NB4 (cell line): ENCODE data around the gene ADAMTS7.
A peak's percentile ranks its signal among the peaks of the same experiment; 100 is the strongest.
"Not testable (repeated sequence)": the region's sequence is repeated elsewhere in the genome, so short reads cannot be mapped to it uniquely, and the experiment has no call there.

Experiments
- DNase-seq: peaks from one replicate; pipeline ENCODE4 v3.0.0; 2010; ENCODE audit warnings: low read depth
- H3K4me3 ChIP-seq: one replicate; pipeline ENCODE4 v1.5.1; 2011; ENCODE audit warnings: mild to moderate bottlenecking, low read depth, low read length, moderate library complexity
- MYC ChIP-seq: IDR thresholded peaks from 2 replicates; pipeline ENCODE4 v1.6.1; 2011; ENCODE audit warnings: low read depth, low read length
- POLR2A ChIP-seq: IDR thresholded peaks from 2 replicates; pipeline ENCODE4 v1.6.1; 2011; ENCODE audit warnings: mild to moderate bottlenecking; ENCODE audit not compliant: insufficient read length; ENCODE audit errors: extremely low read depth
- TF ChIP-seq, protein P1 (sequence below): IDR thresholded peaks from one replicate; pipeline ENCODE4 v1.5.1; 2012; ENCODE audit warnings: low read depth, low read length
- TF ChIP-seq, protein P2 (sequence below): IDR thresholded peaks from 2 replicates; pipeline ENCODE4 v1.6.1; 2011; ENCODE audit warnings: low read depth, low read length

The ADAMTS7 gene

DNA sequence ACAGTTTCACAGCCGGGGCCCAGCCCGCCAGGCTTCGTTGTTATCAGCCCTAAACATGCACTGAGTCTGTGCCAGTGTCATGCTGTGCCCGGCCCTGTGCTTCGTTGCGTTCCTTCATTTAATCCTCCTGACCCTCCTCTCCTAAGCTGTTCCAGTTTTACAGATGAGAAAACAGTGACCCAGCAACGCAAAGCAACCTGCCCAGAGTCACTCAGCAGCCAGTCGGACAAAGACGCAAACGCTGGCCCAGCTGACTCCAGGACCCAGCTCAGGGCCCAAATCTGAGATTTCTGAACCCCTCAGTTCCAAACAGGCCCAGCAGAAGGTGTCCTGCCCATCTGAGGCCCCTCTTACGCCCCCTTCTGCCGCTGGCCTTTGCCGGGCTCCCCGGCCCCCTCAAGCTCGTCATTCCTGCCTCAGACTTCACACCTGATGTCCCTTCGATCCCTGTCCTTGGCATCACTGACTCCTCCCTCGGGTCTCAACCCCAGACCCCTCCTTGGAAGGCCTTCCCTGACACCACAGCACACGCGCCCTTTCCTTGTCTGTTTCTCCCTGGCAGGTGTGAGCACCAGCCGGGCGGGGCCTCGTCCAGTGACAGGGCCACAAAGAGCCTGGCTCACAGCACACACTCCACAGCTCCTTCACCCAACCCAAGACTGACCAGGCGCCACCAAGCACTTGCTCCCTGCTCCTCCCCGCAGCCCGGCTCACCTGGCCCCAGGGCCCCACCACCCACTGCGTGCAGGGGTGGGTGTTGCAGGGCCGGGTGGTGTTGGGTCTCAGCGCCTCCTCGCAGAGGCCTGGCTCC lies 48.1 kb downstream of the ADAMTS7 start:
- no peak overlapping the region for H3K4me3 ChIP-seq
- no peak for DNase-seq
- TF ChIP-seq, protein P1, sequence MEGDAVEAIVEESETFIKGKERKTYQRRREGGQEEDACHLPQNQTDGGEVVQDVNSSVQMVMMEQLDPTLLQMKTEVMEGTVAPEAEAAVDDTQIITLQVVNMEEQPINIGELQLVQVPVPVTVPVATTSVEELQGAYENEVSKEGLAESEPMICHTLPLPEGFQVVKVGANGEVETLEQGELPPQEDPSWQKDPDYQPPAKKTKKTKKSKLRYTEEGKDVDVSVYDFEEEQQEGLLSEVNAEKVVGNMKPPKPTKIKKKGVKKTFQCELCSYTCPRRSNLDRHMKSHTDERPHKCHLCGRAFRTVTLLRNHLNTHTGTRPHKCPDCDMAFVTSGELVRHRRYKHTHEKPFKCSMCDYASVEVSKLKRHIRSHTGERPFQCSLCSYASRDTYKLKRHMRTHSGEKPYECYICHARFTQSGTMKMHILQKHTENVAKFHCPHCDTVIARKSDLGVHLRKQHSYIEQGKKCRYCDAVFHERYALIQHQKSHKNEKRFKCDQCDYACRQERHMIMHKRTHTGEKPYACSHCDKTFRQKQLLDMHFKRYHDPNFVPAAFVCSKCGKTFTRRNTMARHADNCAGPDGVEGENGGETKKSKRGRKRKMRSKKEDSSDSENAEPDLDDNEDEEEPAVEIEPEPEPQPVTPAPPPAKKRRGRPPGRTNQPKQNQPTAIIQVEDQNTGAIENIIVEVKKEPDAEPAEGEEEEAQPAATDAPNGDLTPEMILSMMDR, result no peak
- TF ChIP-seq MYC (no peak), POLR2A (no peak)
- TF ChIP-seq, protein P2, sequence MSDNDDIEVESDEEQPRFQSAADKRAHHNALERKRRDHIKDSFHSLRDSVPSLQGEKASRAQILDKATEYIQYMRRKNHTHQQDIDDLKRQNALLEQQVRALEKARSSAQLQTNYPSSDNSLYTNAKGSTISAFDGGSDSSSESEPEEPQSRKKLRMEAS, result no peak

DNA sequence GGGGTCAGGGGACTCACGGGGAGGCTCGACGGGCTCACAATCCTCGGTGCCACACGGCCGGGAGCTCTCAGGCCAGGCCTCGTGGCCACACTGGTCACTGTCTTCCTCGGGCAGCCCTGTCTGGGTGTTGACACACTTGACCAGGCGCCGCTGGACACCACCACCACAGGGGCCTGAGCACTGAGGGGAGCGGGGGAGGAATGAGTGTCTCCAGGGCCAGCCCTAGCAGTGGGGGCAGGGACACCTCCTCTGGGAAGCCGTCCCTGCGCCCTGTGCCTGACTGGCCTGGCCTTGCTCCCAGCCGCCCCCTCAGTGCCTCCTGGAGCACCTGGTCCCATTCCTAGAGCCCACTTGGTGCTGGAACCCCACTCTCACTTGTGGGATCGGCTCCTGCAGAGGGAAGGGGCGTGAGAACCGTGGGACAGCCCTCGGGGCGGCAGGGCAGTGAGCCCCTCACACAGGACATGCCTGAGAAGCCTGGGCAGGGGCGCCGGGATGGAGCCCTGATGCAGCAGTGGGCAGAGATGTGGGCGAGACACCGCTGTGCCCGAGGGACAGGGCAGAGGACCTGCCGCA lies 48.8 kb downstream of the ADAMTS7 start:
- not testable (repeated sequence) for DNase-seq, H3K4me3 ChIP-seq

DNA sequence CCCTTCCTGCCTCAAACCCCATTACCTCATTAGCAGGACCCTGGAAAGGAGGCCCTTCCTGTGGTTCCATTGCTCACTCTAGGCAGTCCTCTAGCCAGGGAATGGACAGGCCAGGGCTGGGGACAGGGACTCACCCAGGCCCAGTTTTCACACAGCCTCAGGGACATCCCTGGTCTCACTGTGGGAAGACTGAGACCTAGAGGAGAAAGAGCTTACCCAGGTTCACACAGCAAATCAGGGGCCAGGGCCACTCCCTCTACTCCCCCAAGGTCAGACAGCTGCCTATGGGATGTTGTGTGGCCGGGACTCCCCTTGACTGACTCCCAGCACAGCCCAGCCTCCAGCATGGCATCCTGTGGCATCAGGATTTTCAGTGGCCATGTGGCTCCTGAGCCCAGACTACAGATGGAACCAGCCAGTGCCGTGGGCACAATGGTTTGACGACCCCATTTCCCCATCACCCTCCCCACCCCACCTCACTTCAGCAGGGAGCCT lies 49.3 kb downstream of the ADAMTS7 start:
- DNase-seq, result no peak

DNA sequence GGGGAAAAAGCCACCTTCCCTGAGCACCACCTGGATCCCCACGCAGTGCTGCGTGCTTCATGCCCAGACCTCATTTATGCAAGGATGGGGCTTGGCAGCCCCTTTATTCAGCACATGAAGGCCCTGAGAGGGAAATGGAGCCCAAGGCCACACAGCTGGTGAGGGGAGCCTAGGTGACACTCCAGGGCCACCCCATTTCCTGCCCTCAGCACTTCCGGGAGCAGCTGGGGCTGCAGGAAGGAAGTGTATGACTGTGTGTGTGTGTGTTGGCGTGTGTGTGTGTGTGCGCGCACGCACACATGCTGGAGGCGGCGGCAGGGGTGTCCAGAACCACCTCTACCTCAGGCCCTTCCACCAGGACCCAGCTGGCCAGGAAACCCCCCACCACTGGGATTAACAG lies 49.8 kb downstream of the ADAMTS7 start:
- peak; percentile 67 for DNase-seq
- not testable (repeated sequence) for H3K4me3 ChIP-seq

More for the DNA sequence above, 49.3 kb downstream of the ADAMTS7 start:
- TF ChIP-seq POLR2A (no peak), MYC (no peak)
- TF ChIP-seq, protein P2, result no peak
- TF ChIP-seq, protein P1, result no peak
- H3K4me3 ChIP-seq, result no peak overlapping the region

DNA sequence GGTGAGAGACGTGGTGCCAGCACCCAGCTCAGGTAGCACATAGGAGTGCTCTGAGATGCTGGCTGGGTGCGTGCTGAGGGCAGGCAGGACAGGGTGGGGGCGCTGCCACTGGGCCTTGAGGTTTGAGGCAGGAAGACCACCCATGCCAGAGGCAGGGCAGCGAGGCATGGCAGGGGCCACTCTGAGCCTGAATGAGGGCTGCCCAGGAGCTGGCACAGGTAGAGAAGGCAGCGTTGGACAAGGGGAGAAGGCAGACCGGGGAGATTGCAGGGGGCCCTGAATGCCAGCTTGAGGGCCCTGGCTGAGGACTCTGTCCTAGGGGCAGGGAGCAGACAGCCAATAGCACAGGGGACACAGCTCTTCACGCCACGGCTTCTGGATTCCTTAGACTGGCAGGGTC lies 50.2 kb downstream of the ADAMTS7 start:
- TF ChIP-seq MYC (no peak), POLR2A (no peak)
- TF ChIP-seq, protein P2, result no peak
- TF ChIP-seq, protein P1, result no peak
- DNase-seq, result no peak
- no peak overlapping the region for H3K4me3 ChIP-seq

DNA sequence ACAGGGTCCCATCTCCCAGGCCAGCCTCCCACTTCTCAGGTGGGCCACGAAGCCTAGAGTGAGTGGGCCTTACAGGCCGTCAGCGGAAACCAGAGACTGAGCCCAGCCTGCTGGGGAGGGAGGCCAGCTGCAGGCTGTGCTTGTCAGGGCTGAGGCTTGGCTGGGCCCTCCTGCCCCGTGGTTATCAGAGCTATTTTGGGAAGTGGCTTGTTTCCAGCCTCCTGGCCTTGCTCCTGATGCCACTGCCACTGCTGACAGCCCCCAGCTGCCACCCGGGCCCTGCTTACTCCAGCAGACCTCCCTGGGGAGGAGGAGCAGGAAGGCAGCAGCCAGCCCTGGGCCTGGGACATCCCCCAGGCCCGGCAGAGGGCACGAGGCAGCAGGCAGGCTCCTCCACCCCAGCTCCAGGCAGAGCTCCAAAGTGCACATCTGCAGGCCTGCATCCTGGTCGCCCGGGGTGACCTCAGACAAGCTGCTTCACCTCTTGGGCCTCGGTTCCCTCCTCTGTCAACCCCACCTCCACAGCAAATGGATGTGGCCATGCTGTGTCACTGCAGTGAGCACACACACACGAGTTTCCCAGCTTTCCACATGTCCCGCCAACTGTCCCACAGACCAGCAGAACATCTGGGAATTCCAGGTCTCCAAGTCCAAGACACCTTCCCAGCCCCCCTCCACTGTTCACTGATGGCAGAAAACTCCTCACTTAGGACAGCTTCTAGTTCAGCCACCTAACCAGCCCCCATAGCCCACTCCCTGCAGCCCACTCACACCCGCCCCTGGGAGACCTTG lies 51.0 kb downstream of the ADAMTS7 start:
- not testable (repeated sequence) for H3K4me3 ChIP-seq
- peak; percentile 91 for DNase-seq

DNA sequence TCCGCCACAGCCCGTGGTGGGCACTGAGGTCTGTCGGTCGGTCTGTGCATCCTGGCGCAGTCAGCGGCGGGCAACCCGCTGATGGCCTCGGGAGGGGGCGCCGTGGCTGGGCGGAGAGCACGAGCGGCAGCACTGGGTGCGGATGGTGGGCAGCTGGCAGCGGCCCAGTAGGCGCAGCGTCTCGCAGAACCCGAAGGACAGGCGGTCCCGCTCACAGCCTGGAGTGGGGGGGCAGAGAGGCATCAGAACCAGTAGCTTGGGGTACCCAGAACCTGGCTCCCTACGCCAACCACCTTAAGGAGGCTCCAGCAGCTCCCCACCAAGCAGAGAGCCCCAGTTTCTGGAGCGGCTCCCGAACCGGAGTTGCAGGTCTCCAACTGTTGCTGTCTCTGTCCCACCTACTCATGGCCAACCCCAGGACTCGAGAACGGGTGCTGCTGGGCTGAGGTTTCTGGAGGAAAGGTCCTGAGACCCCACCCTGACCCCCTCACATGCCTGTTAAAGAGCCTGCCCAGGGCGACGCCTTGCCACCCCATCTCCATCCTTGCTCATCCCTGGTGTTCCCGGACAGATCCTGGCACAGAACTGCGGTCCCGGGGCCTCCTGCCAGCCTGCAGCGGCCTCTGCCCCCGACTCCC lies 51.8 kb downstream of the ADAMTS7 start:
- DNase-seq, H3K4me3 ChIP-seq: not testable (repeated sequence)
